Measurements from ENCODE around the gene N4BP2L1.

DNA sequence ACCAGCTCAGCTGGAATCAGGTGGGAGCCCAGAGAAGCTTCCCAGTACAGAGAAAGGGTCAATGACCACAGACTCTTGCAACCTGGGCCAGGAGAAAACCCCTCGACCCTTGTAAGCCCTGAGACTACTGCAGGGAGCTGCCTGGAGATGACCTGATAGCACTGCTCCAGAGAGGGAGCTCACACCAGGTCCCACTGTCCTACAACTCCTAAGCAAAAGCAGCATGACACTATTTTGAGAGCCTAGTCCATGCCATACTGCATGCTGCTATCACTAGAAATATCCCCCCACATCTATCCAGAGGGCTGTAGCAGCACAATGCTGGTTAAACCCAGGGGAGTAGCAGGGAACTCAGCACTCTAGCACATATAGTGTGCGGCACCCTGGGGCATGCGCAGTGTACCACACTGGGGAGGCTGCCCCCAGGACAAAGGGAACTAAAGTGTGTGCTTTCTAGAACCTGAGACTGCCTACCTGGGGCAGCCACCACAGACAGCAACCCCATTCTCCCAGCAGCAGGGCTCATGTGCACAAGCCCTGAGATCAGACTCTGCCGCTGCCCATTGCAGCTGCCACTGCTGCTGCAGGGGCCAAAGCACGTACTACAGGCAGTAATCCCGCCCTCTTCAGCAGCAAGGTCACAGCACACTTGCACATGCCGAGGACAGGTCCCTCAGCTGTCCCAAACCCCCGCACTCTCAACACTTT is 27.1 kb upstream of the N4BP2L1 start:
- TF ChIP-seq POLR2AphosphoS5 (IDR thresholded peaks at IDR 0.05), result no peak
- TF ChIP-seq EP300 (IDR thresholded peaks at IDR 0.05), result no peak
- TF ChIP-seq, protein P1, sequence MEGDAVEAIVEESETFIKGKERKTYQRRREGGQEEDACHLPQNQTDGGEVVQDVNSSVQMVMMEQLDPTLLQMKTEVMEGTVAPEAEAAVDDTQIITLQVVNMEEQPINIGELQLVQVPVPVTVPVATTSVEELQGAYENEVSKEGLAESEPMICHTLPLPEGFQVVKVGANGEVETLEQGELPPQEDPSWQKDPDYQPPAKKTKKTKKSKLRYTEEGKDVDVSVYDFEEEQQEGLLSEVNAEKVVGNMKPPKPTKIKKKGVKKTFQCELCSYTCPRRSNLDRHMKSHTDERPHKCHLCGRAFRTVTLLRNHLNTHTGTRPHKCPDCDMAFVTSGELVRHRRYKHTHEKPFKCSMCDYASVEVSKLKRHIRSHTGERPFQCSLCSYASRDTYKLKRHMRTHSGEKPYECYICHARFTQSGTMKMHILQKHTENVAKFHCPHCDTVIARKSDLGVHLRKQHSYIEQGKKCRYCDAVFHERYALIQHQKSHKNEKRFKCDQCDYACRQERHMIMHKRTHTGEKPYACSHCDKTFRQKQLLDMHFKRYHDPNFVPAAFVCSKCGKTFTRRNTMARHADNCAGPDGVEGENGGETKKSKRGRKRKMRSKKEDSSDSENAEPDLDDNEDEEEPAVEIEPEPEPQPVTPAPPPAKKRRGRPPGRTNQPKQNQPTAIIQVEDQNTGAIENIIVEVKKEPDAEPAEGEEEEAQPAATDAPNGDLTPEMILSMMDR (IDR thresholded peaks at IDR 0.05), result no peak
- no peak for TF ChIP-seq POLR2A (IDR thresholded peaks at IDR 0.05)

Data from stomach (tissue), 4 donors.